SK-N-SH treated with all-trans-retinoic acid at 6 μM for 48 hours (cell line): ENCODE data around the gene MGMT.

Experiments used
- ARNTL ChIP-seq: fragments of 450-650 bp; formaldehyde crosslinking; IDR thresholded peaks from 2 replicates; pipeline ENCODE4 v1.5.0; 2020; ENCODE audit warnings: low read depth, mild to moderate bottlenecking, moderate library complexity, borderline replicate concordance
- BACH2 ChIP-seq: fragments of 250-450 bp; sonication (Bioruptor Pico); IDR thresholded peaks from 2 replicates; pipeline ENCODE4 v1.9.0; 2021; ENCODE audit warnings: mild to moderate bottlenecking, borderline replicate concordance
- GLIS3 ChIP-seq: fragments of 250-450 bp; sonication (Bioruptor Pico); IDR thresholded peaks from 2 replicates; pipeline ENCODE4 v1.5.0; 2020; ENCODE audit warnings: mild to moderate bottlenecking, moderate library complexity
- PPARA ChIP-seq: fragments of 250-450 bp; sonication (Bioruptor Pico); IDR thresholded peaks from 2 replicates; pipeline ENCODE4 v1.5.0; 2020; ENCODE audit warnings: mild to moderate bottlenecking, borderline replicate concordance
- RARB ChIP-seq: fragments of 250-450 bp; sonication (Bioruptor Pico); IDR thresholded peaks from 2 replicates; pipeline ENCODE4 v1.8.0; 2021; ENCODE audit warnings: mild to moderate bottlenecking, moderate library complexity
- TCF4 ChIP-seq: fragments of 250-450 bp; sonication (Bioruptor Pico); IDR thresholded peaks from 2 replicates; pipeline ENCODE4 v1.8.0; 2021; ENCODE audit warnings: mild to moderate bottlenecking, moderate library complexity, borderline replicate concordance
- ZFP30 ChIP-seq: fragments of 450-650 bp; formaldehyde crosslinking; IDR thresholded peaks from 2 replicates; pipeline ENCODE4 v1.5.0; 2022; ENCODE audit warnings: mild to moderate bottlenecking, moderate library complexity
- TF ChIP-seq, protein P1 (sequence below): fragments of 250-450 bp; sonication (Bioruptor Pico); IDR thresholded peaks from 2 replicates; pipeline ENCODE4 v1.8.0; 2020; ENCODE audit warnings: mild to moderate bottlenecking, moderate library complexity, borderline replicate concordance
- TF ChIP-seq, protein P2 (sequence below): fragments of 250-450 bp; sonication (Bioruptor Pico); IDR thresholded peaks from 2 replicates; pipeline ENCODE4 v1.5.1; 2020; ENCODE audit warnings: low read depth, mild to moderate bottlenecking, moderate library complexity
- TF ChIP-seq, protein P3 (sequence below): fragments of 250-450 bp; sonication (Bioruptor Pico); IDR thresholded peaks from 2 replicates; pipeline ENCODE4 v1.5.1; 2021; ENCODE audit warnings: mild to moderate bottlenecking, moderate library complexity

DNA sequence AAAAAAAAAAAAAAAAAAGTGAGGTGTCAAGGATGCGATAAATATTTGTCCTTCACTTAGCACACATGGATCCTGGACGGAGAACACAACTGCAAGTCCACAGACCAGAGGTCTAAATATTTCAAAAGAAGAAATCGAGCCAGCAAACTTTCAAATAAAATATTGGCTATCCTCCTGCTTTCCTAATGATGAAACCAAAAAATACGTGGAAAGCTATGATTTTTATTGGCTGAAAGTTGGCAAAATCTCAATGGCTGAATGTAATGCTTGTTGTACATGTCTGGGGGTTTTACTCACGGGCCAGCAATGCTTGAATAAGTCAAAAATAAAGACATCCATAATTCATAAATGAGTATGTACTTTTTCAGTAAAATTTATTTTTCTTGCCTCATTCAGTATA, 19.0 kb upstream of the MGMT start:
- TF ChIP-seq, protein P1, sequence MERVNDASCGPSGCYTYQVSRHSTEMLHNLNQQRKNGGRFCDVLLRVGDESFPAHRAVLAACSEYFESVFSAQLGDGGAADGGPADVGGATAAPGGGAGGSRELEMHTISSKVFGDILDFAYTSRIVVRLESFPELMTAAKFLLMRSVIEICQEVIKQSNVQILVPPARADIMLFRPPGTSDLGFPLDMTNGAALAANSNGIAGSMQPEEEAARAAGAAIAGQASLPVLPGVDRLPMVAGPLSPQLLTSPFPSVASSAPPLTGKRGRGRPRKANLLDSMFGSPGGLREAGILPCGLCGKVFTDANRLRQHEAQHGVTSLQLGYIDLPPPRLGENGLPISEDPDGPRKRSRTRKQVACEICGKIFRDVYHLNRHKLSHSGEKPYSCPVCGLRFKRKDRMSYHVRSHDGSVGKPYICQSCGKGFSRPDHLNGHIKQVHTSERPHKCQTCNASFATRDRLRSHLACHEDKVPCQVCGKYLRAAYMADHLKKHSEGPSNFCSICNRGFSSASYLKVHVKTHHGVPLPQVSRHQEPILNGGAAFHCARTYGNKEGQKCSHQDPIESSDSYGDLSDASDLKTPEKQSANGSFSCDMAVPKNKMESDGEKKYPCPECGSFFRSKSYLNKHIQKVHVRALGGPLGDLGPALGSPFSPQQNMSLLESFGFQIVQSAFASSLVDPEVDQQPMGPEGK (CRISPR knock-in tag) = no peak
- no peak for TF ChIP-seq RARB (CRISPR knock-in tag)
- TF ChIP-seq PPARA (CRISPR knock-in tag) = no peak
- TF ChIP-seq, protein P2, sequence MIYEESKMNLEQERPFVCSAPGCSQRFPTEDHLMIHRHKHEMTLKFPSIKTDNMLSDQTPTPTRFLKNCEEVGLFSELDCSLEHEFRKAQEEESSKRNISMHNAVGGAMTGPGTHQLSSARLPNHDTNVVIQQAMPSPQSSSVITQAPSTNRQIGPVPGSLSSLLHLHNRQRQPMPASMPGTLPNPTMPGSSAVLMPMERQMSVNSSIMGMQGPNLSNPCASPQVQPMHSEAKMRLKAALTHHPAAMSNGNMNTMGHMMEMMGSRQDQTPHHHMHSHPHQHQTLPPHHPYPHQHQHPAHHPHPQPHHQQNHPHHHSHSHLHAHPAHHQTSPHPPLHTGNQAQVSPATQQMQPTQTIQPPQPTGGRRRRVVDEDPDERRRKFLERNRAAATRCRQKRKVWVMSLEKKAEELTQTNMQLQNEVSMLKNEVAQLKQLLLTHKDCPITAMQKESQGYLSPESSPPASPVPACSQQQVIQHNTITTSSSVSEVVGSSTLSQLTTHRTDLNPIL (CRISPR knock-in tag) = no peak
- TF ChIP-seq GLIS3 (CRISPR knock-in tag) = no peak
- TF ChIP-seq, protein P3, sequence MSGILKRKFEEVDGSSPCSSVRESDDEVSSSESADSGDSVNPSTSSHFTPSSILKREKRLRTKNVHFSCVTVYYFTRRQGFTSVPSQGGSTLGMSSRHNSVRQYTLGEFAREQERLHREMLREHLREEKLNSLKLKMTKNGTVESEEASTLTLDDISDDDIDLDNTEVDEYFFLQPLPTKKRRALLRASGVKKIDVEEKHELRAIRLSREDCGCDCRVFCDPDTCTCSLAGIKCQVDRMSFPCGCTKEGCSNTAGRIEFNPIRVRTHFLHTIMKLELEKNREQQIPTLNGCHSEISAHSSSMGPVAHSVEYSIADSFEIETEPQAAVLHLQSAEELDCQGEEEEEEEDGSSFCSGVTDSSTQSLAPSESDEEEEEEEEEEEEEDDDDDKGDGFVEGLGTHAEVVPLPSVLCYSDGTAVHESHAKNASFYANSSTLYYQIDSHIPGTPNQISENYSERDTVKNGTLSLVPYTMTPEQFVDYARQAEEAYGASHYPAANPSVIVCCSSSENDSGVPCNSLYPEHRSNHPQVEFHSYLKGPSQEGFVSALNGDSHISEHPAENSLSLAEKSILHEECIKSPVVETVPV (CRISPR knock-in tag) = no peak
- TF ChIP-seq TCF4 (CRISPR knock-in tag) = no peak
- TF ChIP-seq ZFP30 (CRISPR knock-in tag) = no peak
- no peak for TF ChIP-seq BACH2
- TF ChIP-seq ARNTL (CRISPR knock-in tag) = no peak
